Suprapubic skin (tissue), 3 donors: ENCODE data around the gene MED12L.

Experiments used
- EP300 ChIP-seq: sonication (generic); formaldehyde crosslinking; IDR thresholded peaks from one replicate; pipeline ENCODE4 v1.6.1; 2017; ENCODE audit warnings: antibody characterized with exemption
- POLR2A ChIP-seq, 2 donors: fragments of 450-650 bp; IDR thresholded peaks; one replicate each; pipeline ENCODE4 v1.6.1; 2017; ENCODE audit warnings: antibody characterized with exemption in 2 of 2, mild to moderate bottlenecking in 2 of 2, moderate library complexity in 2 of 2
- TF ChIP-seq, protein P1 (sequence below), 2 donors: fragments of 200-600 bp in 1 of 2; fragments of 450-650 bp in 1 of 2; sonication (generic) in 1 of 2; IDR thresholded peaks; one replicate each; pipeline ENCODE4 v1.5.1; 2016 to 2019; ENCODE audit warnings: antibody characterized with exemption in 2 of 2, mild to moderate bottlenecking in 1 of 2, moderate library complexity in 1 of 2

DNA sequence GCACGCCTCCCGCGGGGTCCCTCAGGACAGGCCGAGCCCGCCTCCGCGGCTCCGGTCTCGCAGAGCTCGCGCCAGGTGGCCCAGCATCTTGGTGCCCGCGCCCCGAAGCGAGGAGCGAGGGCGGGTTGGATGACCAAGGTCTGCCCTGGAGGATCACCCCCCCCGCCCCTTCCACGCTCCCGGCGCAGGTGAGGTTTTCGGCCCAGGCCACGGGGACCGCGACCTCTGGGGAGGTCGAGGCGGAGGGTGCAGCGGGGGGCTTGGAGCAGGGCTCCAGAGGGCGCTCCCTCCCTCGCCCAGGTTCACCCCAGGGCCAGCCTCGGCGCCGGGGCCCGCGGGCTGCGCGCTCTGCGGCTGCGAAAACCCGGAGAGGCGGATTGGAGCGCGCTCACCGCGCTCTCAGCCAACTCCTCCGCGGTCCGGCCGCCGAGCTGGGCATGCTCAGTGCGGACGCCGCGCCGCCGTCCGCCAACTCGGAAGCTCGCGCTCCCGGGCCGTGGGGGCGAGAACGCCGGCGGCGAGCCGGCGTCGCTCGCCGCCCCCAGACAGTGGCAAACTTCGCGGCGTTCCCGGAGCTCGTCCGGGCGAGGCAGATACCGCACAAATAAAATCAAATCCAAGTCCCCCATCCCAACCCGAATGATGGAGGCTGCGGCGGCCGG is at the start of gene MED12L:
- TF ChIP-seq, protein P1, sequence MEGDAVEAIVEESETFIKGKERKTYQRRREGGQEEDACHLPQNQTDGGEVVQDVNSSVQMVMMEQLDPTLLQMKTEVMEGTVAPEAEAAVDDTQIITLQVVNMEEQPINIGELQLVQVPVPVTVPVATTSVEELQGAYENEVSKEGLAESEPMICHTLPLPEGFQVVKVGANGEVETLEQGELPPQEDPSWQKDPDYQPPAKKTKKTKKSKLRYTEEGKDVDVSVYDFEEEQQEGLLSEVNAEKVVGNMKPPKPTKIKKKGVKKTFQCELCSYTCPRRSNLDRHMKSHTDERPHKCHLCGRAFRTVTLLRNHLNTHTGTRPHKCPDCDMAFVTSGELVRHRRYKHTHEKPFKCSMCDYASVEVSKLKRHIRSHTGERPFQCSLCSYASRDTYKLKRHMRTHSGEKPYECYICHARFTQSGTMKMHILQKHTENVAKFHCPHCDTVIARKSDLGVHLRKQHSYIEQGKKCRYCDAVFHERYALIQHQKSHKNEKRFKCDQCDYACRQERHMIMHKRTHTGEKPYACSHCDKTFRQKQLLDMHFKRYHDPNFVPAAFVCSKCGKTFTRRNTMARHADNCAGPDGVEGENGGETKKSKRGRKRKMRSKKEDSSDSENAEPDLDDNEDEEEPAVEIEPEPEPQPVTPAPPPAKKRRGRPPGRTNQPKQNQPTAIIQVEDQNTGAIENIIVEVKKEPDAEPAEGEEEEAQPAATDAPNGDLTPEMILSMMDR (IDR thresholded peaks at IDR 0.05): no peak
- TF ChIP-seq POLR2A (IDR thresholded peaks at IDR 0.05): no peak
- TF ChIP-seq EP300: no peak
